GM23338 (cell line): ENCODE data around the gene SPACA7.

Source experiments
- CREB1 ChIP-seq: fragments of 250-450 bp; sonication (Bioruptor Pico); IDR thresholded peaks from 2 replicates; pipeline ENCODE4 v1.5.0; 2020; ENCODE audit warnings: low read depth, mild to moderate bottlenecking, moderate library complexity
- CTCF ChIP-seq, 2 experiments: fragments of 200-600 bp in 1 of 2; sonication (generic) in 1 of 2; conservative IDR thresholded peaks; 2 replicates each; pipeline versions ENCODE4 v1.5.1 to v1.6.1; 2016 to 2017; ENCODE audit warnings: antibody characterized with exemption in 2 of 2, low read depth in 2 of 2, mild to moderate bottlenecking in 2 of 2, moderate library complexity in 1 of 2
- ETS1 ChIP-seq: IDR thresholded peaks from 2 replicates; pipeline ENCODE4 v1.6.1; 2016; ENCODE audit warnings: antibody characterized with exemption
- EZH2 ChIP-seq: fragments of 200-600 bp; sonication (generic); IDR thresholded peaks from one replicate; pipeline ENCODE4 v1.8.0; 2017; ENCODE audit warnings: antibody characterized with exemption, mild to moderate bottlenecking, low read depth; ENCODE audit not compliant: unreplicated experiment
- EZH2phosphoT487 ChIP-seq: fragments of 200-600 bp; sonication (generic); IDR thresholded peaks from one replicate; pipeline ENCODE4 v1.8.1; 2018; ENCODE audit warnings: antibody characterized with exemption; ENCODE audit not compliant: unreplicated experiment
- JUNB ChIP-seq: IDR thresholded peaks from one replicate; pipeline ENCODE4 v1.6.1; 2016; ENCODE audit warnings: antibody characterized with exemption; ENCODE audit not compliant: unreplicated experiment
- NANOG ChIP-seq: IDR thresholded peaks from 2 replicates; pipeline ENCODE4 v1.6.1; 2016; ENCODE audit warnings: antibody characterized with exemption, borderline replicate concordance
- POLR2AphosphoS5 ChIP-seq: IDR thresholded peaks from 2 replicates; pipeline ENCODE4 v1.6.1; 2016; ENCODE audit warnings: antibody characterized with exemption, low read depth
- REST ChIP-seq: IDR thresholded peaks from one replicate; pipeline ENCODE4 v1.6.1; 2018; ENCODE audit warnings: antibody characterized with exemption; ENCODE audit not compliant: unreplicated experiment
- ZNF114 ChIP-seq: fragments of 250-450 bp; sonication (Bioruptor Pico); IDR thresholded peaks from 2 replicates; pipeline ENCODE4 v1.5.0; 2020; ENCODE audit warnings: mild to moderate bottlenecking, moderate library complexity
- ZNF331 ChIP-seq: fragments of 250-450 bp; sonication (Bioruptor Pico); IDR thresholded peaks from 2 replicates; pipeline ENCODE4 v1.5.0; 2020; ENCODE audit warnings: low read depth, mild to moderate bottlenecking, moderate library complexity
- ZNF462 ChIP-seq: fragments of 250-450 bp; sonication (Bioruptor Pico); IDR thresholded peaks from 2 replicates; pipeline ENCODE4 v1.5.0; 2020; ENCODE audit warnings: mild to moderate bottlenecking, moderate library complexity

GRCh38 chr13:112376050-112376681 lies at the start of gene SPACA7:
- TF ChIP-seq ZNF331 (CRISPR knock-in tag) = no peak
- no peak for TF ChIP-seq CTCF (conservative IDR thresholded peaks at IDR 0.05; ENCODE audit: low read depth in 2 of 2)
- TF ChIP-seq EZH2 = no peak
- no peak for TF ChIP-seq ETS1
- TF ChIP-seq REST = no peak
- TF ChIP-seq CREB1 (CRISPR knock-in tag) = no peak
- TF ChIP-seq JUNB = no peak
- TF ChIP-seq NANOG = no peak
- TF ChIP-seq EZH2phosphoT487 = no peak
- TF ChIP-seq POLR2AphosphoS5 = no peak
- no peak for TF ChIP-seq ZNF114
- no peak for TF ChIP-seq ZNF462
